Loucy (cell line): Measurements from ENCODE around the gene GCFC2.
A peak's percentile ranks its signal among the peaks of the same experiment; 100 is the strongest.

Experiments
- EZH2phosphoT487 ChIP-seq: fragments of 200-600 bp; IDR thresholded peaks from 2 replicates; pipeline ENCODE4 v1.6.1; 2018; ENCODE audit warnings: antibody characterized with exemption, mild to moderate bottlenecking, moderate library complexity, borderline replicate concordance
- TF ChIP-seq, protein P1 (sequence below): fragments of 200-600 bp; sonication (generic); conservative IDR thresholded peaks from 2 replicates; pipeline ENCODE4 v1.5.1; 2014; ENCODE audit warnings: mild to moderate bottlenecking, antibody characterized with exemption, low read length

DNA sequence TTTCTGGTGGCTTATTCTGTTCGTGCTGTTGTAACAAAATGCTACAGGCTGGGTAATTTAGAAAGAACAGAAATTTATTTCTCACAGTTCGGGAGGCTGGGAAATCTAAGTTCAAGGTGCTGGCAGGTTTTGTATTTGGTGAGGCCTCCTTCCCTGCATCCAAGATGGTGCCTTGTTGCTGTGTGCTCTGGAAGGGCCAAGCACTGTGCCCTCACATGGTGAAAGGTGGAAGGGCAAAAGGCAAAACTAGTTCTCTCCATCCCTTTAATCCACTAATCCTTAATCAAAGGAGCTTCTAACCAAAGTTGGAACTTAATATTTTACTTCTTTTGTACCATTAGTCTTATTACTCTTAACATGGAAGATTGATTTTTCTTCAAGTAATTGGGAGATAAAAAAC, 56.7 kb downstream of the GCFC2 start:
- no peak for TF ChIP-seq EZH2phosphoT487
- TF ChIP-seq, protein P1, sequence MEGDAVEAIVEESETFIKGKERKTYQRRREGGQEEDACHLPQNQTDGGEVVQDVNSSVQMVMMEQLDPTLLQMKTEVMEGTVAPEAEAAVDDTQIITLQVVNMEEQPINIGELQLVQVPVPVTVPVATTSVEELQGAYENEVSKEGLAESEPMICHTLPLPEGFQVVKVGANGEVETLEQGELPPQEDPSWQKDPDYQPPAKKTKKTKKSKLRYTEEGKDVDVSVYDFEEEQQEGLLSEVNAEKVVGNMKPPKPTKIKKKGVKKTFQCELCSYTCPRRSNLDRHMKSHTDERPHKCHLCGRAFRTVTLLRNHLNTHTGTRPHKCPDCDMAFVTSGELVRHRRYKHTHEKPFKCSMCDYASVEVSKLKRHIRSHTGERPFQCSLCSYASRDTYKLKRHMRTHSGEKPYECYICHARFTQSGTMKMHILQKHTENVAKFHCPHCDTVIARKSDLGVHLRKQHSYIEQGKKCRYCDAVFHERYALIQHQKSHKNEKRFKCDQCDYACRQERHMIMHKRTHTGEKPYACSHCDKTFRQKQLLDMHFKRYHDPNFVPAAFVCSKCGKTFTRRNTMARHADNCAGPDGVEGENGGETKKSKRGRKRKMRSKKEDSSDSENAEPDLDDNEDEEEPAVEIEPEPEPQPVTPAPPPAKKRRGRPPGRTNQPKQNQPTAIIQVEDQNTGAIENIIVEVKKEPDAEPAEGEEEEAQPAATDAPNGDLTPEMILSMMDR = peak; percentile 35
